ENCODE measurements around the gene B4GALT5.
"Not testable (repeated sequence)": the region's sequence is repeated elsewhere in the genome, so short reads cannot be mapped to it uniquely, and the experiment has no call there.

B4GALT5 gene

GRCh38 chr20:49649672-49650071 lies 64.0 kb downstream of the B4GALT5 start:
- DNase-seq: no peak

- no peak for DNase-seq
These were observed 66.1 kb downstream of the B4GALT5 start for GRCh38 chr20:49647550-49647949.

- DNase-seq: no peak
These were observed 67.2 kb downstream of the B4GALT5 start for GRCh38 chr20:49646528-49646927.

- no peak for DNase-seq
These were observed 67.6 kb downstream of the B4GALT5 start for GRCh38 chr20:49646126-49646525.

- DNase-seq: no peak
These were observed 68.6 kb downstream of the B4GALT5 start for GRCh38 chr20:49644980-49645565.

GRCh38 chr20:49642816-49643215 lies 70.9 kb downstream of the B4GALT5 start:
- no peak for DNase-seq

- DNase-seq: no peak
These were observed 71.7 kb downstream of the B4GALT5 start for GRCh38 chr20:49641683-49642656.

- DNase-seq: no peak
These were observed 76.5 kb downstream of the B4GALT5 start for GRCh38 chr20:49637046-49637637.

GRCh38 chr20:49636447-49636846 lies 77.2 kb downstream of the B4GALT5 start:
- no peak for DNase-seq

GRCh38 chr20:49635866-49636265 lies 77.8 kb downstream of the B4GALT5 start:
- DNase-seq: no peak

GRCh38 chr20:49635166-49635565 lies 78.5 kb downstream of the B4GALT5 start:
- no peak for DNase-seq

GRCh38 chr20:49634116-49634515 lies 79.6 kb downstream of the B4GALT5 start:
- no peak for DNase-seq

GRCh38 chr20:49633643-49634042 lies 80.0 kb downstream of the B4GALT5 start:
- DNase-seq: no peak

- DNase-seq: no peak
These were observed 80.7 kb downstream of the B4GALT5 start for GRCh38 chr20:49633023-49633422.

- DNase-seq: no peak
These were observed 81.7 kb downstream of the B4GALT5 start for GRCh38 chr20:49631856-49632418.

GRCh38 chr20:49631061-49631716 lies 82.5 kb downstream of the B4GALT5 start:
- no peak for DNase-seq

GRCh38 chr20:49630396-49630951 lies 83.2 kb downstream of the B4GALT5 start:
- no peak for DNase-seq

GRCh38 chr20:49629606-49630005 lies 84.1 kb downstream of the B4GALT5 start:
- no peak for DNase-seq

GRCh38 chr20:49628280-49628679 lies 85.4 kb downstream of the B4GALT5 start:
- DNase-seq: not testable (repeated sequence)

- no peak for DNase-seq
These were observed 86.3 kb downstream of the B4GALT5 start for GRCh38 chr20:49627329-49627761.

GRCh38 chr20:49624988-49625387 lies 88.7 kb downstream of the B4GALT5 start:
- DNase-seq: not testable (repeated sequence)

- no peak for DNase-seq
These were observed 89.4 kb downstream of the B4GALT5 start for GRCh38 chr20:49624317-49624716.

- no peak for DNase-seq
These were observed 91.4 kb downstream of the B4GALT5 start for GRCh38 chr20:49622243-49622642.
